ENCODE measurements around the gene TGFBR3. TPM values are rescaled to one million over a fixed set of nuclear protein-coding genes. Genes with fewer than 3 reads are reported as not detected.

TGFBR3 gene
- total RNA-seq, 2 experiments from 2014 or later: 31.5 to 36.6 TPM

DNA sequence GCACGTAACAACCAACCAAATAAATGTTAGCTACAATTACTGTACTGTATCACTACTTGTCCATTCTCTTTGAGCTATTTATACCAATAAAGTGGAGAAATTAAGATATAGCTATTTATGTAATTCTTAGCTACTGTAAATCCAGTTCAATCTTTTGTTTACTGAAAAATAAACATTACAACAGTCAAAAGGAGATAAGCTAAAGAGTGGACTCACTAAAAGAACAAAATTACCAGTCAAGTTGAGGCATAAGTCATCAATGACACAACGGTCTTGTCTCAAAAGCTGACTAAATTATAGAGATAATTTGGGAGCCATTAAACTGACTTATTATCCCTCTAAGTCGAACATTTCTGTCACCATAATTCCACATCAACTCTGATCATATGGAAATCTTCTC lies 22.5 kb downstream of the TGFBR3 start:
- POLR2A ChIA-PET: no interaction called here

DNA sequence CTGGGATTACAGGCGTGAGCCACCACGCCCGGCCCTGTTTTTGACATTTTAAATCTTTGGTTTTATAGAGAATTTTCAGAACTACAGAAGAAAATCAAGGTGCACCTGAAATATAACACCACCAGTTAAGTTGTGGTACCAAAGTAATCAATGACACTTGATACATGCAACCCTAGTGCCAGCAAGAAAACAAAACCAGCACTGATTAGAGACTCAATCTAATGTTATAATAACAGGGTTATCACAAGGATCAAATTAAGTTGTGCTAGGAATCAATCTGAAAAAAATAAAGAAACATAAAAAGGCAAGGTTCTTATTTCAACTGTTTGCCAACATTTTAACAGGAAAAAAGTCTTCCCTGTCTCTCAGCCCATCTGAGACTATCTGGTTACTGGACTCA lies 23.8 kb downstream of the TGFBR3 start:
- no peak for TF ChIP-seq CTCF (IDR thresholded peaks at IDR 0.05)
- Mint-ChIP-seq H3K27ac (no peak overlapping the region), H3K4me1 (ENCODE audit: low read depth) (peaks cover 13% of the 10 kb centered on the region), H3K9me3 (no peaks in the 10 kb centered on the region), H3K4me3 (no peak overlapping the region), H3K36me3 (ENCODE audit: low read depth) (peaks cover 10% of the 10 kb centered on the region), H3K27me3 (no peaks in the 10 kb centered on the region)
- no peak for ATAC-seq (ENCODE audit: poor library complexity)
- ChIA-PET POLR2A (no interaction called here), CTCF (no interaction called here)
- Histone ChIP-seq H3K9me3 (ENCODE audit: control insufficient read depth in 1 of 2, insufficient read depth in 1 of 2, low read length in 2 of 2) (no peaks in the 10 kb centered on the region), H3K27me3 (ENCODE audit: control insufficient read depth in 1 of 2, insufficient read depth in 2 of 2, low read length in 2 of 2) (no peaks in the 10 kb centered on the region), H3K27ac (ENCODE audit: low read depth in 1 of 2, low read length in 2 of 2) (no peak overlapping the region), H3K36me3 (ENCODE audit: insufficient read depth, low read length) (peaks cover 9% of the 10 kb centered on the region), H3K4me3 (ENCODE audit: low read length) (no peak overlapping the region), H3K4me1 (ENCODE audit: insufficient read depth, low read length) (no peaks in the 10 kb centered on the region)
- intact Hi-C loops (cut with DNase I, micrococcal nuclease): no loop called here
- no peak for DNase-seq

More for the DNA sequence above, 22.5 kb downstream of the TGFBR3 start:
- Histone ChIP-seq H3K27ac (ENCODE audit: low read depth in 1 of 2, low read length in 2 of 2) (no peak overlapping the region), H3K4me1 (ENCODE audit: insufficient read depth, low read length) (peaks cover 2% of the 10 kb centered on the region), H3K27me3 (ENCODE audit: control insufficient read depth in 1 of 2, insufficient read depth in 2 of 2, low read length in 2 of 2) (no peaks in the 10 kb centered on the region), H3K4me3 (ENCODE audit: low read length) (no peak overlapping the region), H3K36me3 (ENCODE audit: insufficient read depth, low read length) (peaks cover 9% of the 10 kb centered on the region), H3K9me3 (ENCODE audit: control insufficient read depth in 1 of 2, insufficient read depth in 1 of 2, low read length in 2 of 2) (no peaks in the 10 kb centered on the region)
- DNase-seq (no peak), ATAC-seq (ENCODE audit: poor library complexity) (no peak)
- intact Hi-C loops (cut with DNase I, micrococcal nuclease): no loop called here
- peaks cover 13% of the 10 kb centered on the region for H3K4me1 Mint-ChIP-seq (ENCODE audit: low read depth)
- no peak overlapping the region for H3K27ac Mint-ChIP-seq
- H3K4me3 Mint-ChIP-seq: no peak overlapping the region
- H3K36me3 Mint-ChIP-seq (ENCODE audit: low read depth): peaks cover 10% of the 10 kb centered on the region
- no peak for TF ChIP-seq CTCF (IDR thresholded peaks at IDR 0.05)
- CTCF ChIA-PET: interaction anchor here (1.0 to 1.3 kb wide), 3 partner anchors 9 to 14 kb away, joined by 3 to 4 read pairs (median 3); no protein-coding TSS in a partner anchor
- no peaks in the 10 kb centered on the region for H3K27me3 Mint-ChIP-seq
- no peaks in the 10 kb centered on the region for H3K9me3 Mint-ChIP-seq

DNA sequence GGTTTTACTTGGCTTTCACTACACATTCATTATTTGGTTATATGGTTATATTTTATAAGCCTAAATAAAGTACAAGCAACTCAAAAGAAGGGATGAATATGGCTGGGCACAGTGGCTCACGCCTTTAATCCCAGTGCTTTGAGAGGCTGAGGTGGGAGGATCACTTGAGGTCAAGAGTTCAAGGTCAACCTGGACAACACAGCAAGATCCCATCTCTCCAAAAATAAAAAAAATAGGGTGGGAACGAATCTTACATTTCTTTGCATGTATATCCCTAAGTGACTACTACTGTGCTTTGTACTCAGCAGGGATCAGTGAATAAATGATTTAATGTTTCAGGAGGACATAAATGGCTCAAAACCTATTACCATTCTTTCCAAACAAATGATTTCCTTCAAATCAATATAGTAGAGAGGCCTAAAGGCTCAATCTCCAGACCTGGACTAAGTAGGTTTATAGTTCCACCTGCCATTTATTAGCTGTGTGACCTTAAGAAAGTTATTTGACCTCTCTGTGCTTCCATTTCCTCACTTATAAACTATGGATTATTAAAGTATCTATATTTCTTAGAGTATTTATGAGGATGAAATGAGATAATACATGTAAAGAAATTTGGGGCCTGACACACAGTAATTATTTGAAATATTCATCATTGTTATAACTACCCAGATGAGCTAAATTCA lies 28.3 kb downstream of the TGFBR3 start:
- no peak overlapping the region for H3K4me3 ChIP-seq (ENCODE audit: low read length)
- peaks cover 9% of the 10 kb centered on the region for H3K36me3 ChIP-seq (ENCODE audit: insufficient read depth, low read length)
- peaks cover 10% of the 10 kb centered on the region for H3K36me3 Mint-ChIP-seq (ENCODE audit: low read depth)
- no peaks in the 10 kb centered on the region for H3K27me3 ChIP-seq (ENCODE audit: control insufficient read depth in 1 of 2, insufficient read depth in 2 of 2, low read length in 2 of 2)
- ChIA-PET POLR2A (no interaction called here), CTCF (no interaction called here)
- H3K9me3 Mint-ChIP-seq: no peaks in the 10 kb centered on the region
- H3K4me3 Mint-ChIP-seq: no peak overlapping the region
- intact Hi-C loops (cut with DNase I, micrococcal nuclease): no loop called here
- ATAC-seq (ENCODE audit: poor library complexity) (no peak), DNase-seq (no peak)
- H3K27ac ChIP-seq (ENCODE audit: low read depth in 1 of 2, low read length in 2 of 2): no peak overlapping the region
- no peak overlapping the region for H3K27ac Mint-ChIP-seq
- H3K4me1 ChIP-seq (ENCODE audit: insufficient read depth, low read length): no peaks in the 10 kb centered on the region
- H3K27me3 Mint-ChIP-seq: no peaks in the 10 kb centered on the region
- no peak for TF ChIP-seq CTCF (IDR thresholded peaks at IDR 0.05)
- no peaks in the 10 kb centered on the region for H3K4me1 Mint-ChIP-seq (ENCODE audit: low read depth)
- H3K9me3 ChIP-seq (ENCODE audit: control insufficient read depth in 1 of 2, insufficient read depth in 1 of 2, low read length in 2 of 2): no peaks in the 10 kb centered on the region
